KOPT-K1 (cell line): Measurements from ENCODE around the gene IMMP2L.

ENCODE experiments used
- H3K27ac ChIP-seq: fragments of 200-600 bp; sonication (generic); 2 replicates; pipeline ENCODE4 v1.5.1; 2016; ENCODE audit warnings: antibody characterized with exemption, mild to moderate bottlenecking, low read depth, low read length; ENCODE audit not compliant: poor library complexity, severe bottlenecking
- H3K36me3 ChIP-seq: fragments of 200-600 bp; sonication (generic); 2 replicates; pipeline ENCODE4 v1.5.1; 2017; ENCODE audit warnings: antibody characterized with exemption, mild to moderate bottlenecking, low read length, moderate library complexity; ENCODE audit not compliant: insufficient read depth
- H3K9me3 ChIP-seq: fragments of 200-600 bp; sonication (generic); 2 replicates; pipeline ENCODE4 v1.5.1; 2017; ENCODE audit warnings: antibody characterized with exemption, low read length, mild to moderate bottlenecking; ENCODE audit not compliant: insufficient read depth, poor library complexity, severe bottlenecking

IMMP2L gene

GRCh38 chr7:111056371-111056770 lies 505.9 kb downstream of the IMMP2L start:
- Histone ChIP-seq H3K36me3 (no peaks in the 10 kb centered on the region), H3K9me3 (peaks cover 6% of the 10 kb centered on the region), H3K27ac (no peak overlapping the region)

DNA sequence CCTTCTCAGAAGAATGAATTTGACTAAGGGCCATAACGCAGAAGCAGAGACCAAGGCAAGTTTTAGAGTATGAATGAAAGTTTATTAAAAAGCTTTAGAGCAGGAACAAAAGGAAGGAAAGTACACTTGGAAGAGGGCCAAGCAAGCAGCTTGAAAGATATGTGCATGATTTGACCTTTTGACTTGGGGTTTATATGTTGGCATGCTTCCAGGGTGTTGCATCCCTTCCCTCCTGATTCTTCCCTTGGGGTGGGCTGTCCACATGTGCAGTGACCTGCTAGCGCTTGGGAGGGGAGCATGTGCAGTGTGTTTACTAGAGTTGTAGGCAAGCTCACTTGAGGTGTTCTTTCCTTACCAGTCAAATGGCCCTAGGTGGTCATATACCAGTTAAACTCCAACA lies 509.3 kb downstream of the IMMP2L start:
- Histone ChIP-seq H3K27ac (no peak overlapping the region), H3K9me3 (no peaks in the 10 kb centered on the region), H3K36me3 (no peaks in the 10 kb centered on the region)

- Histone ChIP-seq H3K27ac (no peak overlapping the region), H3K36me3 (no peaks in the 10 kb centered on the region), H3K9me3 (no peaks in the 10 kb centered on the region)
Observed at GRCh38 chr7:111051832-111052231, 510.5 kb downstream of the IMMP2L start.

GRCh38 chr7:111050875-111051416 lies 511.3 kb downstream of the IMMP2L start:
- Histone ChIP-seq H3K27ac (no peak overlapping the region), H3K36me3 (no peaks in the 10 kb centered on the region), H3K9me3 (no peaks in the 10 kb centered on the region)

- H3K27ac ChIP-seq: no peak overlapping the region
- no peaks in the 10 kb centered on the region for H3K36me3 ChIP-seq
- no peaks in the 10 kb centered on the region for H3K9me3 ChIP-seq
Observed at GRCh38 chr7:111049971-111050680, 512.2 kb downstream of the IMMP2L start.

GRCh38 chr7:111047595-111047994 lies 514.7 kb downstream of the IMMP2L start:
- H3K36me3 ChIP-seq: no peaks in the 10 kb centered on the region
- H3K9me3 ChIP-seq: no peaks in the 10 kb centered on the region
- H3K27ac ChIP-seq: no peak overlapping the region

DNA sequence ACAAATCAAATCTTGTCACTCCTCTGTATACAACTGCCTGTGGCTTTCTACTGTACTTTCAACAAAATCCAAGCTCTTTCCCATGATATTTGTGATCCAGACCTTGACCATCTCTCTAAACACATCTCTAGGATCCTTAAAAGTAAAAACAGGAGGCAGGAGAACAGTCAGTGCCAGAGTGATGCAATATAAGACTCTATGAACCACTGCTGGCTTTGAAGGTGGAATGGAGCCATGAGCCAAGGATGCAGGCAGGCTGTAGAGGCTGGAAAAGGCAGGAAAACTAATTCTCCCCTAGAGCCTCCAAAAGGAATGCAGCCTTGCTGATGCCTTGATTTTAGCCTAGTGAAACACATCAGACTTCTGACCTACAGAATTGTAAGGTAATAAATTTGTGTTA lies 516.8 kb downstream of the IMMP2L start:
- no peak overlapping the region for H3K27ac ChIP-seq
- H3K36me3 ChIP-seq: no peaks in the 10 kb centered on the region
- H3K9me3 ChIP-seq: no peaks in the 10 kb centered on the region

- Histone ChIP-seq H3K27ac (no peak overlapping the region), H3K36me3 (no peaks in the 10 kb centered on the region), H3K9me3 (no peaks in the 10 kb centered on the region)
Observed at GRCh38 chr7:111043561-111043960, 518.7 kb downstream of the IMMP2L start.

GRCh38 chr7:111042842-111043241 lies 519.5 kb downstream of the IMMP2L start:
- H3K36me3 ChIP-seq: no peaks in the 10 kb centered on the region
- no peaks in the 10 kb centered on the region for H3K9me3 ChIP-seq
- no peak overlapping the region for H3K27ac ChIP-seq

DNA sequence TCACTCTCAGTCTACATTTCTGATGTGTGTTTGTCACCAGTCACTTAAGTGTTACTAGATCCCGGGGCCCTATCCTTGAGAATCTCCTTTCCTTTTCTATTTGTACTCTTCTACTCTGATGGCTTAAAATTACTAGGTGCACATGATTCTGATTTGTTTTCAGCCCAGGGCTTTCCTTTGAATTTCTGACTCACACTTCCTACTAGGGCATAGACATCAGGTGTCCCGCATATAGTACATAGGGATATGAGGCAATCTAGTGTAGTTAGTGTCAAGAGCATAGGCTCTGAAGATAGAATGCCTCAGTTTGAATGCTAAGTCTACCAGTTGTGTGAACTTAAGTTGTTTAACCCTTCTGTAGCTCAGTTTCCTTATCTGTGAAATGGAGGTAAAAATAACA lies 520.7 kb downstream of the IMMP2L start:
- H3K9me3 ChIP-seq: no peaks in the 10 kb centered on the region
- no peaks in the 10 kb centered on the region for H3K36me3 ChIP-seq
- no peak overlapping the region for H3K27ac ChIP-seq

DNA sequence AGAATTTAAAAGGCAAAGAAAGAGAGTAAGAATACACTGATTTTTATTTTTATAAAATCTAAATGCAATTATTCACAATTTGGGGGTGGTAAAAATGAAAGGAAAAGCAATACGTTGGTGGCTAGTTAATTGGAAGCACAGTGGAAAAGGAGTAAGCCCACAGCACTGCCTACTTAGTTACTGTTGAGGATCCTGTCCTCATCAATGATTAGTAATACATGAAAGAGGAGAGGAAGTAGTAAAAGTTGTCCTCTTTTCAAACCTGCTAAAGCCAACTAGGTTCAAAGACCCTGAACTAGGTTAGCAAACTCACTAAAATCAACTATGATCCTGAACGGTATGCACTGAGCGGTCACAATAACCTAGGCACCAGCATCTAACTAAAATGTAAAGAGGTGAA lies 524.1 kb downstream of the IMMP2L start:
- no peaks in the 10 kb centered on the region for H3K9me3 ChIP-seq
- no peak overlapping the region for H3K27ac ChIP-seq
- no peaks in the 10 kb centered on the region for H3K36me3 ChIP-seq

- Histone ChIP-seq H3K9me3 (no peaks in the 10 kb centered on the region), H3K27ac (no peak overlapping the region), H3K36me3 (no peaks in the 10 kb centered on the region)
Observed at GRCh38 chr7:111031916-111032315, 530.4 kb downstream of the IMMP2L start.

DNA sequence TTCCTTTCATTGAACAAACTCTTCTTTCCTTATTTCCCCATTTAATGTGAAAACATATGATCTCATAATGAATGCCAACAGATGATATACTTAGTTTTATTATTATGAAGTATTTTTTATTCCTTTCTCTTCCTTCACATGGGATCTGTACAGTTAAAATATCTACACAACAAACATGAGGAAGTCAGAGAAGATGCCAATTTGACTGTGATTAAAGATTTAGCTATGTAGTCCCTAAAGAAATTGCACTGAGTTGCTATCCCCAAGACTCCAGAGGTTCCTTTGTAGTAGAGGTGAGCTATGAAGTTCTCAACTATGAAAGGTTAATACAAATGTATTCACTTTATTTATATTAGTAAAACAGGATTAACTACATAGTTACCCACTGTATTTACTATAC lies 532.0 kb downstream of the IMMP2L start:
- no peaks in the 10 kb centered on the region for H3K36me3 ChIP-seq
- H3K27ac ChIP-seq: no peak overlapping the region
- H3K9me3 ChIP-seq: no peaks in the 10 kb centered on the region

DNA sequence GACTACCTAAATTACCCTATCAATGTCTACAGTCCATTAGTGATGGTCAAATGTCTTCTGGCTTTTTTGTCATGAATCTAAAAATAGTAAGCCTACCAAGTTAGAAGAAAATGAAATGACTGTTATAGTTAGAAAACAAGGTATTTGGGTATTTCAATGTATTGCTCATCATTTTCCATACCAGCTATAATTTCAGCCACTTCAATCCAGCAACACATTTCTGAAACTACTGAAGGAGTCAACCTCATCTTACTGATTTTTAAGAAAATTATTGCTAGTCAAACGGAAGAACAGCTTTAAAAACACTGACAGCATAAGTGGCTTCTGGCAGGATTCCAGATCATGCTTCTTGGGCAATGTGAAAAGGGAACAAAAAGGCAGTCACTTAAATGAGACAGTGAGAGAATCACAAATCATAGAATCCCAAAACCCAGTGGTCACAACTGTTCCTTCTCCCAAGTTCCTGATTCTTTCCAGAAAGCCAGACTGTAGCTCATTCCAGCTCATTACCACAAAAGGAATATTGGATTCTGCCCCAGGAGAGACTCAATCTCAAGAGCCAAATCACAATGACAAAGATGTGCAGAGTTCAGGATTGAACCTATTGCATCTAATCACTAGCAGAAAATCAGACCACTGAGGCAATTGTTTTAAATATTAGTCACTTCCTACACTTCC lies 532.6 kb downstream of the IMMP2L start:
- Histone ChIP-seq H3K36me3 (no peaks in the 10 kb centered on the region), H3K9me3 (no peaks in the 10 kb centered on the region), H3K27ac (peak overlapping the region; percentile 26)

DNA sequence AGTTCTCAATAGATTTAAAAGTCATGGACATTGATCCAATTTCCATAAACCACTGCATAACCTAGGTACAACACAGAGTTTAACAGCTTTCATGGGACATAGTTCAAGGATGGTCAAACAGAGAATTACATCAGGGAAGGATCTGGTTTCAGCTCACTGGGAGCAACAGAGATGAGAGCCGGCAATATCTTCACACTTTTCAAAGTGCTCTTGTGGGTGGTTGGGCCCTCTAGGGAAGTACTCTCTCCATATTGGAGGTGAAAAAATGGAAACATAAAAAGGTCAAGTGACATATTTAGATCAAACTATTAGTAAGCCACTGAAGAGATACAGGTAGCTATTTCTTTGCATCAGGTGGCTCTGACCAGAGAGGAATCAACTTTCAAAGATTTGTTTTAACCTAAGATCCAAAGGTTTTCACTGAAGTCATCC lies 533.1 kb downstream of the IMMP2L start:
- H3K36me3 ChIP-seq: no peaks in the 10 kb centered on the region
- H3K27ac ChIP-seq: peak overlapping the region; percentile 26
- no peaks in the 10 kb centered on the region for H3K9me3 ChIP-seq

DNA sequence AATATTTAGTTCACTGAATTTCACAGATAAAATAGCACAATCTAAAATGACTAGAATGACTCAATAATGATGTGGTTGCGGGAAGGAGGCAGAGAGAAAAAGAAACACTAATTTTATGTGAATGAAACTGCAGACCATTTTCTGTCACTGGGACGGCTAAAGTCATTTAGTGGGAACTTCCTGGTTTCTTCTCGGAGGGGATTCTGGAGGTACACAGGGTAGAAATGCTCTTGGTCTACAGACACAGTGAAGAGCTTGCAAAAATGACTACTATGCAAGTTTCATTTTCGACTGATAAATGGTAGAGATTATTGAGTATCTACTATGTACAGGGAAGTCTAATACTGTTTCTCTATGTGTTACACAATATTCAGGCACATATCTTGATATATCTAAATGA lies 534.9 kb downstream of the IMMP2L start:
- no peaks in the 10 kb centered on the region for H3K9me3 ChIP-seq
- no peaks in the 10 kb centered on the region for H3K36me3 ChIP-seq
- H3K27ac ChIP-seq: peak overlapping the region; percentile 94
